Endodermal cell (in vitro differentiated cells): Measurements from ENCODE around the gene ABAT. TPM values are rescaled to one million over a fixed set of nuclear protein-coding genes. Genes with fewer than 3 reads are reported as not detected.
A peak's percentile ranks its signal among the peaks of the same experiment; 100 is the strongest.

Experiments
- DNase-seq: peaks from one replicate; pipeline ENCODE4 v3.0.0-alpha.2; 2017
- H3K27ac ChIP-seq: 2 replicates; pipeline ENCODE4 v1.5.1; 2013; ENCODE audit warnings: mild to moderate bottlenecking, low read depth, low read length, moderate library complexity
- H3K27me3 ChIP-seq: 2 replicates; pipeline ENCODE4 v1.6.1; 2013; ENCODE audit warnings: mild to moderate bottlenecking, low read length, moderate library complexity; ENCODE audit not compliant: insufficient read depth, control insufficient read depth, poor library complexity, severe bottlenecking
- H3K36me3 ChIP-seq: 2 replicates; pipeline ENCODE4 v1.7.0; 2013; ENCODE audit warnings: mild to moderate bottlenecking, low read length, moderate library complexity; ENCODE audit not compliant: control insufficient read depth, insufficient read depth
- H3K4me1 ChIP-seq: one replicate; pipeline ENCODE4 v1.7.0; 2013; ENCODE audit warnings: low read length; ENCODE audit not compliant: control insufficient read depth, insufficient read depth
- H3K4me3 ChIP-seq: 2 replicates; pipeline ENCODE4 v1.5.1; 2013; ENCODE audit warnings: mild to moderate bottlenecking, low read length, moderate library complexity
- H3K9ac ChIP-seq: 2 replicates; pipeline ENCODE4 v1.6.1; 2013; ENCODE audit warnings: mild to moderate bottlenecking, low read length, moderate library complexity; ENCODE audit not compliant: poor library complexity, severe bottlenecking; ENCODE audit errors: extremely low read depth
- H3K9me3 ChIP-seq: 2 replicates; pipeline ENCODE4 v1.6.1; 2013; ENCODE audit warnings: mild to moderate bottlenecking, low read length, moderate library complexity; ENCODE audit not compliant: control insufficient read depth
- H3K27ac Mint-ChIP-seq: 2 replicates; pipeline ENCODE4 v1.8.0; 2020; ENCODE audit warnings: mixed read lengths
- H3K27me3 Mint-ChIP-seq: 2 replicates; pipeline ENCODE4 v1.8.0; 2021; ENCODE audit warnings: mild to moderate bottlenecking, mixed read lengths; ENCODE audit not compliant: insufficient read depth
- H3K36me3 Mint-ChIP-seq: 2 replicates; pipeline ENCODE4 v1.8.0; 2020; ENCODE audit warnings: low read depth, mixed read lengths
- H3K4me1 Mint-ChIP-seq: 2 replicates; pipeline ENCODE4 v1.8.0; 2020; ENCODE audit warnings: mixed read lengths
- H3K4me3 Mint-ChIP-seq: 2 replicates; pipeline ENCODE4 v1.8.0; 2020; ENCODE audit warnings: mild to moderate bottlenecking, moderate library complexity, mixed read lengths
- H3K9me3 Mint-ChIP-seq: 2 replicates; pipeline ENCODE4 v1.8.0; 2020; ENCODE audit warnings: mild to moderate bottlenecking, mixed read lengths
- CTCF ChIP-seq: fragments of 200-600 bp; sonication (generic); conservative IDR thresholded peaks from 2 replicates; pipeline ENCODE4 v1.5.0; 2021; ENCODE audit warnings: antibody characterized with exemption, mild to moderate bottlenecking
- WGBS, 2 experiments: methylation state at CpG; one replicate each; pipeline versions ENCODE4 v1.1.5 to v1.1.7; 2013; ENCODE audit warnings: missing lambda C conversion rate in 2 of 2, mixed read lengths in 1 of 2; ENCODE audit not compliant: insufficient coverage in 1 of 2, insufficient read length in 1 of 2; 5-methylcytosine and 5-hydroxymethylcytosine counted together
- total RNA-seq, 2 donors: library from RNA; stranded (reverse); fragmentation: NEBNext Ultra II Directional in 1 of 2; extraction: Animal tissue kit (Norgen Biotek cat#: 25700) in 1 of 2; gene quantifications; 2 replicates in 1 of 2; 3 replicates in 1 of 2; pipeline ENCODE4 v1.2.1, GENCODE V29; 2021

The ABAT gene
- total RNA-seq, 2 donors from 2014 or later = 9.7 to 13.6 TPM

GRCh38 chr16:8763899-8764298 is 89.5 kb downstream of the ABAT start:
- DNase-seq = peak; percentile 49
- Mint-ChIP-seq H3K4me1 (peaks cover 13% of the 10 kb centered on the region), H3K27ac (no peak overlapping the region), H3K9me3 (no peaks in the 10 kb centered on the region), H3K27me3 (no peaks in the 10 kb centered on the region), H3K4me3 (no peak overlapping the region), H3K36me3 (peaks cover 12% of the 10 kb centered on the region)
- Histone ChIP-seq H3K27me3 (no peaks in the 10 kb centered on the region), H3K36me3 (no peaks in the 10 kb centered on the region), H3K4me1 (no peaks in the 10 kb centered on the region), H3K4me3 (no peak overlapping the region), H3K9me3 (no peaks in the 10 kb centered on the region), H3K9ac (no peak overlapping the region), H3K27ac (peak overlapping the region; percentile 75)
- 51 to 57% methylated on average over 9 to 10 of the region's 10 CpGs for WGBS, 2 experiments
- no peak for TF ChIP-seq CTCF

- WGBS, 2 experiments = 86% methylated on average over 17 to 18 of the region's 18 CpGs
- no peak overlapping the region for H3K4me3 Mint-ChIP-seq
- Histone ChIP-seq H3K27ac (peak overlapping the region; percentile 75), H3K4me3 (no peak overlapping the region), H3K4me1 (no peaks in the 10 kb centered on the region), H3K9ac (no peak overlapping the region), H3K9me3 (no peaks in the 10 kb centered on the region), H3K27me3 (no peaks in the 10 kb centered on the region), H3K36me3 (no peaks in the 10 kb centered on the region)
- peaks cover 12% of the 10 kb centered on the region for H3K36me3 Mint-ChIP-seq
- H3K27ac Mint-ChIP-seq = no peak overlapping the region
- TF ChIP-seq CTCF = no peak
- peak; percentile 77 for DNase-seq
- H3K4me1 Mint-ChIP-seq = peaks cover 13% of the 10 kb centered on the region
- no peaks in the 10 kb centered on the region for H3K9me3 Mint-ChIP-seq
- H3K27me3 Mint-ChIP-seq = no peaks in the 10 kb centered on the region
Observed at GRCh38 chr16:8764525-8765250, 90.3 kb downstream of the ABAT start.

GRCh38 chr16:8767176-8767575 is 92.8 kb downstream of the ABAT start:
- H3K4me1 ChIP-seq = no peaks in the 10 kb centered on the region
- no peak for TF ChIP-seq CTCF
- DNase-seq = no peak
- H3K27ac ChIP-seq = peak overlapping the region; percentile 32
- WGBS, 2 experiments = 90 to 100% methylated on average over 5 to 8 of the region's 8 CpGs
- no peak overlapping the region for H3K27ac Mint-ChIP-seq
- H3K27me3 Mint-ChIP-seq = no peaks in the 10 kb centered on the region
- H3K27me3 ChIP-seq = no peaks in the 10 kb centered on the region
- no peaks in the 10 kb centered on the region for H3K36me3 ChIP-seq
- H3K36me3 Mint-ChIP-seq = peaks cover 12% of the 10 kb centered on the region
- H3K4me3 Mint-ChIP-seq = no peak overlapping the region
- no peaks in the 10 kb centered on the region for H3K9me3 ChIP-seq
- no peak overlapping the region for H3K9ac ChIP-seq
- no peak overlapping the region for H3K4me3 ChIP-seq
- H3K4me1 Mint-ChIP-seq = peaks cover 13% of the 10 kb centered on the region
- H3K9me3 Mint-ChIP-seq = no peaks in the 10 kb centered on the region
